Stimulated activated naive B cell treated with anti-CD40 and anti-IgM and Interleukin-4, amounts not matched to agents 10 μg/mL and 1 μg/mL and 100 μg/mL, for 72 hours (primary cell): ENCODE data around the gene FAM110C.
"Not testable (repeated sequence)": the region's sequence is repeated elsewhere in the genome, so short reads cannot be mapped to it uniquely, and the experiment has no call there.

ENCODE experiments used
- ATAC-seq, 2 donors: fragments of 150-1000 bp; cut with Tn5 transposase; replicated peaks; 2 replicates each; pipeline ENCODE4 v1.10.0; 2021; ENCODE audit warnings: moderate library complexity in 1 of 2
- DNase-seq: peaks from one replicate; pipeline ENCODE4 v3.0.0; 2021
- H3K27ac Mint-ChIP-seq: one replicate; pipeline ENCODE4 v1.8.0; 2022; ENCODE audit warnings: mild to moderate bottlenecking, mixed read lengths
- H3K27me3 Mint-ChIP-seq, 2 donors: one replicate each; pipeline ENCODE4 v1.8.0; 2022; ENCODE audit warnings: mixed read lengths in 2 of 2
- H3K36me3 Mint-ChIP-seq, 2 donors: one replicate each; pipeline ENCODE4 v1.8.0; 2022; ENCODE audit warnings: mixed read lengths in 2 of 2, mild to moderate bottlenecking in 1 of 2
- H3K4me1 Mint-ChIP-seq, 2 donors: one replicate each; pipeline ENCODE4 v1.8.0; 2022; ENCODE audit warnings: mixed read lengths in 2 of 2, mild to moderate bottlenecking in 1 of 2
- H3K4me3 Mint-ChIP-seq, 2 donors: one replicate each; pipeline ENCODE4 v1.8.0; 2022; ENCODE audit warnings: mild to moderate bottlenecking in 2 of 2, mixed read lengths in 2 of 2, moderate library complexity in 1 of 2
- H3K9me3 Mint-ChIP-seq, 2 donors: one replicate each; pipeline ENCODE4 v1.8.0; 2022; ENCODE audit warnings: mixed read lengths in 2 of 2, mild to moderate bottlenecking in 1 of 2

FAM110C gene

GRCh38 chr2:46471-47345, at the start of gene FAM110C:
TSS of gene FAM110C (minus strand) at chr2:46505. CDS start at chr2:46385, 120 bp downstream.
- H3K36me3 Mint-ChIP-seq = peaks cover 0 to 3% of the 10 kb centered on the region in 2 donors
- H3K27me3 Mint-ChIP-seq = peaks cover 53 to 81% of the 10 kb centered on the region in 2 donors
- ATAC-seq (peak; percentile 43 to 58), DNase-seq (no peak)
- peaks cover 4 to 17% of the 10 kb centered on the region in 2 donors for H3K4me1 Mint-ChIP-seq
- H3K27ac Mint-ChIP-seq = peak within 1 kb of the TSS; percentile 37
- peak within 1 kb of the TSS; percentile 83 to 85 for H3K4me3 Mint-ChIP-seq
- peaks cover 0 to 2% of the 10 kb centered on the region in 2 donors for H3K9me3 Mint-ChIP-seq

- ATAC-seq (no peak), DNase-seq (no peak)
- Mint-ChIP-seq H3K36me3 (no peaks in the 10 kb centered on the region), H3K4me1 (no peaks in the 10 kb centered on the region), H3K9me3 (peaks cover 9 to 18% of the 10 kb centered on the region in 2 donors), H3K27me3 (peaks cover 23 to 38% of the 10 kb centered on the region in 2 donors), H3K4me3 (no peak overlapping the region), H3K27ac (no peak overlapping the region)
Measured at GRCh38 chr2:92326-92725, 46.0 kb upstream of the FAM110C start.

GRCh38 chr2:90645-91312, 44.5 kb upstream of the FAM110C start:
- Mint-ChIP-seq H3K36me3 (no peaks in the 10 kb centered on the region), H3K4me1 (no peaks in the 10 kb centered on the region), H3K9me3 (peaks cover 4 to 10% of the 10 kb centered on the region in 2 donors), H3K27me3 (peaks cover 15 to 29% of the 10 kb centered on the region in 2 donors), H3K27ac (no peak overlapping the region), H3K4me3 (no peak overlapping the region)
- ATAC-seq (no peak), DNase-seq (no peak)

- Mint-ChIP-seq H3K27ac (no peak overlapping the region), H3K36me3 (no peaks in the 10 kb centered on the region), H3K9me3 (peaks cover 3 to 5% of the 10 kb centered on the region in 2 donors), H3K4me1 (no peaks in the 10 kb centered on the region), H3K4me3 (no peak overlapping the region), H3K27me3 (peaks cover 17 to 19% of the 10 kb centered on the region in 2 donors)
- ATAC-seq (no peak), DNase-seq (no peak)
Measured at GRCh38 chr2:85761-86160, 39.5 kb upstream of the FAM110C start.

GRCh38 chr2:84121-84520, 37.8 kb upstream of the FAM110C start:
- Mint-ChIP-seq H3K9me3 (no peaks in the 10 kb centered on the region), H3K27ac (no peak overlapping the region), H3K27me3 (peaks cover 15 to 22% of the 10 kb centered on the region in 2 donors), H3K36me3 (no peaks in the 10 kb centered on the region), H3K4me3 (no peak overlapping the region), H3K4me1 (no peaks in the 10 kb centered on the region)
- ATAC-seq (no peak), DNase-seq (no peak)

GRCh38 chr2:80971-81736, 34.8 kb upstream of the FAM110C start:
- ATAC-seq = no peak
- Mint-ChIP-seq H3K9me3 (peaks cover 0 to 2% of the 10 kb centered on the region in 2 donors), H3K4me3 (no peak overlapping the region), H3K4me1 (no peaks in the 10 kb centered on the region), H3K27me3 (peaks cover 26 to 48% of the 10 kb centered on the region in 2 donors), H3K27ac (no peak overlapping the region), H3K36me3 (no peaks in the 10 kb centered on the region)
- no peak for DNase-seq

GRCh38 chr2:80378-80777, 34.1 kb upstream of the FAM110C start:
- DNase-seq = no peak
- H3K27ac Mint-ChIP-seq = no peak overlapping the region
- H3K36me3 Mint-ChIP-seq = no peaks in the 10 kb centered on the region
- ATAC-seq = no peak
- no peak overlapping the region for H3K4me3 Mint-ChIP-seq
- peaks cover 26 to 52% of the 10 kb centered on the region in 2 donors for H3K27me3 Mint-ChIP-seq
- peaks cover 0 to 2% of the 10 kb centered on the region in 2 donors for H3K9me3 Mint-ChIP-seq
- no peaks in the 10 kb centered on the region for H3K4me1 Mint-ChIP-seq

GRCh38 chr2:71309-72035, 25.2 kb upstream of the FAM110C start:
- ATAC-seq = no peak
- H3K27me3 Mint-ChIP-seq = peaks cover 9 to 16% of the 10 kb centered on the region in 2 donors
- H3K4me1 Mint-ChIP-seq = no peaks in the 10 kb centered on the region
- H3K36me3 Mint-ChIP-seq = no peaks in the 10 kb centered on the region
- no peak overlapping the region for H3K4me3 Mint-ChIP-seq
- H3K27ac Mint-ChIP-seq = no peak overlapping the region
- no peak for DNase-seq
- peaks cover 7 to 9% of the 10 kb centered on the region in 2 donors for H3K9me3 Mint-ChIP-seq

- Mint-ChIP-seq H3K9me3 (peaks cover 7 to 9% of the 10 kb centered on the region in 2 donors), H3K27me3 (peaks cover 3 to 7% of the 10 kb centered on the region in 2 donors), H3K4me1 (no peaks in the 10 kb centered on the region), H3K4me3 (no peak overlapping the region), H3K27ac (no peak overlapping the region), H3K36me3 (no peaks in the 10 kb centered on the region)
- DNase-seq = no peak
- ATAC-seq = no peak
Measured at GRCh38 chr2:69366-70344, 23.4 kb upstream of the FAM110C start.

GRCh38 chr2:68637-69036, 22.3 kb upstream of the FAM110C start:
- ATAC-seq = not testable (repeated sequence)

GRCh38 chr2:66853-67252, 20.5 kb upstream of the FAM110C start:
- Mint-ChIP-seq H3K27ac (no peak overlapping the region), H3K4me1 (no peaks in the 10 kb centered on the region), H3K9me3 (no peaks in the 10 kb centered on the region), H3K4me3 (no peak overlapping the region), H3K27me3 (peaks cover 0 to 4% of the 10 kb centered on the region in 2 donors), H3K36me3 (no peaks in the 10 kb centered on the region)
- no peak for DNase-seq
- ATAC-seq = no peak

More at GRCh38 chr2:68637-69036, 22.3 kb upstream of the FAM110C start:
- H3K27me3 Mint-ChIP-seq, H3K9me3 Mint-ChIP-seq, H3K4me3 Mint-ChIP-seq, H3K4me1 Mint-ChIP-seq, H3K27ac Mint-ChIP-seq, H3K36me3 Mint-ChIP-seq, DNase-seq: not testable (repeated sequence)

GRCh38 chr2:65121-65520, 18.8 kb upstream of the FAM110C start:
- no peaks in the 10 kb centered on the region for H3K4me1 Mint-ChIP-seq
- ATAC-seq (no peak), DNase-seq (no peak)
- H3K9me3 Mint-ChIP-seq = peaks cover 5 to 7% of the 10 kb centered on the region in 2 donors
- no peak overlapping the region for H3K4me3 Mint-ChIP-seq
- H3K27ac Mint-ChIP-seq = no peak overlapping the region
- peaks cover 0 to 7% of the 10 kb centered on the region in 2 donors for H3K36me3 Mint-ChIP-seq
- peaks cover 4 to 9% of the 10 kb centered on the region in 2 donors for H3K27me3 Mint-ChIP-seq
